Jurkat, Clone E6-1 (cell line): ENCODE measurements around the gene DCUN1D3. TPM values are rescaled to one million over a fixed set of nuclear protein-coding genes. Genes with fewer than 3 reads are reported as not detected.
A peak's percentile ranks its signal among the peaks of the same experiment; 100 is the strongest.
"Not testable (repeated sequence)": the region's sequence is repeated elsewhere in the genome, so short reads cannot be mapped to it uniquely, and the experiment has no call there.

Source experiments
- DNase-seq: peaks from one replicate; pipeline ENCODE4 v3.0.0-alpha.2; 2011; ENCODE audit warnings: low read depth, low spot score
- H3K4me3 ChIP-seq: 2 replicates; pipeline ENCODE4 v1.5.1; 2011; ENCODE audit warnings: mild to moderate bottlenecking, low read length, control low read depth, moderate library complexity
- polyA plus RNA-seq: library from polyadenylated mRNA; unstranded; fragments of >200 nt; gene quantifications from one replicate; pipeline ENCODE4 v1.2.1, GENCODE V29; 2012; ENCODE audit warnings: missing spikeins; ENCODE audit not compliant: insufficient read length, insufficient read depth

DCUN1D3 gene
- 2.1 TPM for polyA plus RNA-seq

DNA sequence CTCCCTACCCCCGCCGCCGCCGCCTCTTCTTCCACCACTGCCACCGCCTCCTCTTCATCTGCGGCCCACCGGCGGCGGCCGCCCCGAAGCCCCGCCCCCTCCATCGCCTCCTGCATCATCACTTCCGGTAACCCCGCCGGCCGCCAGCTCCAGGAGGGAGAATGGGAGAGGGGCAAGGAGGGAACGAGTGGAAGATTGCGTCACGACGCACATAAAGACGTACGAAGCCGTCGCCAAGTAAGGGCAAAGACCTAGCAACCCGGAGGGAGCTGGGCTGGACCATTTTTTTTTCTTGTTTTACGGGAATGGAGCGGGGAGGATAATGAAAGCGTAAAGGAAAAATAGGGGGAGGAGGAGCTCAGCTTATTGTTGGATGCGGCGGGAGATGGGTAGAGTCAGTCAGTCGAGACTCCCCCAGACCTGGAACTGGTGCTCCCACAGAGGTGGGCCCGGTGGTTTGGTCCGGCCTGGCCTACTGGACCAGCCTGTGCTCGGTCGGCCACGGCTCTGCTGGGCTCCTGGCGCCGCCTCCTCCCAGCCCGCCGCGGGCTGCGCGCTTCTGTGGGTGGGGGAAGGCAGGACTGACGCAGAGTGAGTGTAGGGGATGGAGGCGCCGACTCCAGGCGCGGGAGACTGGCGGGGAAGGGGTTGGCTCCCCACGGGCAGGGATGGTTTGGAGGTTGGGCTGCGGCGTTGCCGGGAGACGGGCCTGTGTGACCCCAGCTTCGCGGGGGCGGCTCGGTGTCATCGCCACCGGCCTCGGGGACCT, at the start of gene DCUN1D3, which contains the start of gene LYRM1:
Gene DCUN1D3, minus strand, starts transcription at position 60 of the 769 bp plus-strand sequence. CDS start 37,820 bp downstream, outside the sequence.
Gene LYRM1, plus strand, starts transcription at position 473 of the 769 bp plus-strand sequence. CDS start 14,785 bp downstream, outside the sequence.
- peak; percentile 95 for DNase-seq
- H3K4me3 ChIP-seq, result peak within 1 kb of the TSS; percentile 91

GRCh38 chr16:20949660-20950059, 49.5 kb upstream of the DCUN1D3 start:
- no peak for DNase-seq
- no peak overlapping the region for H3K4me3 ChIP-seq

DNA sequence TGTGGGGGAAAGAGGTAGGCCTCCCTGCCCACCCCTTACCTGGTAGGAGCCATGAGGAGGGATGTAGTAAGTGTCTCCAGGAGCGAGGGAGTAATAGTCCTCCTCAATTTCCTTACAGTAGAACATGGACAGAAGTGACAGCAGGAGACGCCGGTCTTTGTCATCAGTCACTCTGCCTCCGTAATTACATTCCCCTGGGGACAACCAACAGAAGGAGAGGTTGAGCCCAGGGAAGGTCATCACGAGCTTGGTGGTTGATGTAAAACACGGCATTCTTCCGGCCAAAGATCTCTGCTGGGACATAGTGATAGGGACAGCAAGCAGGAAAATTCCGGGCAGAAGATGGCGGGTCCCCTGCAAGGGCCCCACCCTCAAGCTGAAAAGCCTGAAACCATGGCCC, 48.3 kb upstream of the DCUN1D3 start:
- H3K4me3 ChIP-seq, result no peak overlapping the region
- no peak for DNase-seq

DNA sequence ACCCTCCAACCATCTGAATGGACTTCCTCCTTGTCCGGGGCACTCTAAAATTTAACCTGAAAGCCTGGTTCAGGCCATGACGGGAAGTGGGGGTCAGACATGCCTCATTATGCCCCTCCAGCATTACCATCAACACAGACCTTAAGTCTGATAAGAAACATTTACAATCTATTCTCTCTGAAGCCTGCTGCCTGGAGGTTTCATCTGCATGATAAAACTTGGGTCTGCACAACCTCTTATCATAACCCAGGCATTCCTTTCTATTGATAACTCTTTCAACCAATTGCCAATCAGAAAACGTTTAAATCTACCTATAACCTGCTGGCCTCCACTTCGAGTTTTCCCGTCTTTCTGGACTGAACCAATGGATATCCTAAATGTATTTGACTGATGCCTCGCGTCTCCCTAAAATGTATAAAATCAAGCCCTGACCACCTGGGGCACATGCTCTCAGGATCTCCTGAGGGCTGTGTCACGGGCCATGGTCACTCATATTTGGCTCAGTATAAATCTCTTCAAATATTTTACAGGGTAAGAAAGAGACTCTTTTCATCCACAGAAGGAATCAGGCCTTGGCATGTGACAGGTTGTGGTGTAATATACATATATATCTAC, 46.0 kb upstream of the DCUN1D3 start:
- DNase-seq, result no peak
- H3K4me3 ChIP-seq, result no peak overlapping the region

DNA sequence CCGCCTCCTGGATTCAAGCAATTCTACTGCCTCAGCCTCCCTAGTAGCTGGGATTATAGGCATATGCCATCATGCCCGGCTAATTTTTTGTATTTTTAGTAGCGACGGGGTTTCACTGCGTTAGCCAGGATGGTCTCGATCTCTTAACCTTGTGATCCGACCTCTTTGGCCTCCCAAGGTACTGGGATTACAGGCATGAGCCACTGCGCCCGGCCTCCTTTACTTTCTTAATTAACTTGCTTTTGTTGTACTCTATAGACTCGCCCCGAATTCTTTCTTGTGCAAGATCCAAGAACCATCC, 45.4 kb upstream of the DCUN1D3 start:
- not testable (repeated sequence) for H3K4me3 ChIP-seq, DNase-seq

- no peak overlapping the region for H3K4me3 ChIP-seq
- DNase-seq, result peak; percentile 12
Measured at GRCh38 chr16:20944861-20945574, 44.9 kb upstream of the DCUN1D3 start.

GRCh38 chr16:20942256-20942655, 42.1 kb upstream of the DCUN1D3 start:
- DNase-seq, result no peak
- no peak overlapping the region for H3K4me3 ChIP-seq

DNA sequence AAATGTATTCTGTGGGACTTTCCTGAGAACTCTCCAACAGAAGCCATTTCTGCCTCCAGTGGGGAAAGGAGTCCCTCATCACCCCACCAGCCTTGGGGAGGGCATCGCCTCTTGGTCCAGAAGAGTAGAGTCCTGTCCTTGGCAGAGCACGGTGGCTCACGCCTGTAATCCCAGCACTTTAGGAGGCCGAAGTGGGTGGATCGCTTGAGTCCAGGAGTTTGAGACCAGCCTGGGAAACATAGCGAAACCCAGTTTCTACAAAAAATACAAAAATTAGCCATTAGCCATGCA, 41.4 kb upstream of the DCUN1D3 start:
- no peak for DNase-seq
- no peak overlapping the region for H3K4me3 ChIP-seq

GRCh38 chr16:20940871-20941635, 40.9 kb upstream of the DCUN1D3 start:
- no peak for DNase-seq

GRCh38 chr16:20939611-20940010, 39.5 kb upstream of the DCUN1D3 start:
- no peak overlapping the region for H3K4me3 ChIP-seq

More at GRCh38 chr16:20940871-20941635, 40.9 kb upstream of the DCUN1D3 start:
- H3K4me3 ChIP-seq, result no peak overlapping the region

DNA sequence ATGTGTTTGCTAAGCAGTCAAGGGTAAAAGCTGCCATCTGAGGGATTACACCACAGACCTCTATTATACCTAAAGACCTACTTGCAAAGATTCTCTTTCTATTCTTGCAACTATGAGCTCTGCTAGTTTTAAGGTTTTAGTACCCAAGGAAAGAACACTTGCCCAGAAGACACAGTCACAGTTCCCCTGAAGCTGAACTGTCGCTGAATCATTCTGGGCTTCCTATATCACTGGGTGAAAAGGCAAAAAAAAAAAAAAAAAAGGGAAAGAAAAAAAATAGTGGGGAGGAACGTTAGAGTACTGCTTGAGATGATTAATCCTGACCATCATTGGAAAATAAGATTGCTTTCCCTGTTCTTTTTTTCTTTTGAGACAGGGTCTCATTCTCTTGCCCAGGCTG, 38.3 kb upstream of the DCUN1D3 start:
- no peak overlapping the region for H3K4me3 ChIP-seq
- no peak for DNase-seq

More at GRCh38 chr16:20939611-20940010, 39.5 kb upstream of the DCUN1D3 start:
- no peak for DNase-seq

DNA sequence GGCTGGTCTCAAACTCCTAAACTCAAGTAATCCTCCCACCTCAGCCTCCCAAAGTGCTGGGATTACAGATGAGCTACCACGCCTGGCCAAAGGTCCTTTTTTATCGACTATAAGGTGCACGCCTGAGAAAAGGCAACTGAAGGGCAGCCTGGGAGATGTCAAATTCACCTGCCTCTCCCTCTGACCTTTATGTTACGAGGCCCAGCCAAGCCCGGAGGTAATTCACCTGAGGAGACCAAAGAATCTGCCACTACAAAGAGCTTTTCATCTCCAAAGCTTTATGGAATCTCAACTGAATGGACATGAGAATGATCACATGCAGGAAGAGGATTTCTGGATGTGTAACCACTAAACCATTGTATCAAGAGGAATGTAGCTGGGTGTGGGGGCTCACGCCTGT, 37.6 kb upstream of the DCUN1D3 start:
- H3K4me3 ChIP-seq, result no peak overlapping the region
- no peak for DNase-seq

DNA sequence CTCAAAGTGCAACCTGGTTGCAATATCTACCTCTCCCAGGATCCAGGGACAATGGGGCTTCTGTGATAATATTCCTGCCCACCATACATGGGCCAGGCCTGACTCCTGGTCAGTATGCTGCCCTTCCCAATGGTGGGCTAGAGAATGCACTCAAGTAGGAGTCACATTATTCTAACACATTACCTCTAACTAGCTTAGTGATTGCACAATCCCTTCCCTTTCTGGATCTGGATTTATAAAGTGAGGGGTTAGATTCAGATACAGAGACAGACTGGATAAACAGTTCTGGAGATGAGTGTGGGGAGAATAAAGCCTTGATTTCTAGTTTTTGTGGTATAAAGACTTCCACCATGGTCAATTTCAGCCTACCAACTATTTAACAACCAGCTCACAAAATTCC, 33.4 kb upstream of the DCUN1D3 start:
- DNase-seq, result no peak
- H3K4me3 ChIP-seq, result no peak overlapping the region

DNA sequence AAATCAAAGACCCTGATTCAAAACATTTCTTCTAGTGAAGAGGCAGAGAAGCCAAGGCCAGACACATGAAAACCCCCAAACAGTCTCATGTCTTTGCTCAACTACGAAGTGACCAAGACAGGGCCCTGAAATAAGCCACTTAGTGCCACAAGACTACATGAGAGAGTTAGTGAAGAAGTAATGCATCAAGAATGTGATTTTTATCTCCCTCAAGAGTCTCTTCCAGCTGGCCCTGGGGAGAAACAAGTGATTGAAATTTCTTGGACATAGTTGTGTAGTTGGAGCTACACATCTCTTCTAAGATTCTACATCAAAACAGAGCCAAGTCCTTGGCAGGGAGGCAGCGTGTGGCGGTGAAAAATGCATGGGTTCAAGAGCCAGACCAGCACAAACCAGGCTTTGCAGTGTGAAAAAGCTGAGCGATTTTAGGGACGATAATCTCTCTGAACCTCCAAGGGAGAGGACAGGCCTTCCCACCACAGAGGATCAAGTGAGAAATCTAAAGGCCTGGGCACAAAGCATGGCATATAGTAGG, 31.0 kb upstream of the DCUN1D3 start:
- no peak overlapping the region for H3K4me3 ChIP-seq
- no peak for DNase-seq

GRCh38 chr16:20930365-20930690, 30.2 kb upstream of the DCUN1D3 start:
- no peak overlapping the region for H3K4me3 ChIP-seq
- DNase-seq, result no peak

- DNase-seq, H3K4me3 ChIP-seq: not testable (repeated sequence)
Measured at GRCh38 chr16:20929676-20930364, 29.7 kb upstream of the DCUN1D3 start.

DNA sequence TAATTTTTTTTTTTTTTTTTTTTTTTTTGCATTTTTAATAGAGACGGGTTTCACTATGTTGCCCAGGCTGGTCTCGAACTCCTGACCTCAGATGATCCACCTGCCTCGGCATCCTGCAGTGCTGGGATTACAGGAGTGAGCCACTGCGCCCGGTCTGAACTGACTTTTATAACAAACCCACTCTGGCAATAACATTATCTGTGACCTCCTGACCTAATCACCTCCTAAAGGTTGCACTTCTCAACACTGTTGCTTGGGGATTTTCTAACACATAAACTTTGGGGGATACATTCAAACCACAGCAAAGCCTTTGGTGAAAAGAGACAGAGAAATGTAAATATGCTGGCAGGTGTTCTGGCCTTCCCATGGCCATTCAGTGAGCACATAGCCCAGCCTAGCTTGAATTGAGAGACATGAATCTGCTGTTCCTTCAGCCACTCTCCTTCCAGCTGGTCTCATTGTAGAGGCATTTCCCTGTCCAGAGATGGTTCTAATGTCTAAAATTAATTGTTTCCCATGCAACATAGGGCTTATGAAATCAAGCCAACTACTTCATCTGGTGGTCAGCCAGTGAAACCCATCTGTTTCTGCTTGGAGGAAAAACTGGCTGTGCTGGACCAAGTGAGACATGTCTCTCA, 28.7 kb upstream of the DCUN1D3 start:
- no peak for DNase-seq

DNA sequence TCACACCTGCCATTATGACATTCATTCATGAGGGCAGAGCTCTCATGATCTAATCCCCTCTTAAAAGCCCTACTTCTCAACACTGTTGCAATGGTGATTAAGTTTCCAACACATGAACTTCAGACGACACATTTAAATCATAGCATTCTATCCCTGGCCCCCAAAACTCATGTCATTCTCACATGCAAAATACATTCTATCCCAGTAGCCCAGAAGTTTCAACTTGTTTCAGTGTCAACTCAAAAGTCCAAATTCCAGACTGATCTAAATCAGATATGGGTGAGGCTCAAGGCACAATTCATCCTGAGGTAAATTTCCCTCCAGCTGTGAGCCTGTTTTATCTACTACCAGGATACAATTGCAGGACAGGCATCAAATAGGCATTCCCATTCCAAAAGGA, 25.6 kb upstream of the DCUN1D3 start:
- no peak overlapping the region for H3K4me3 ChIP-seq
- DNase-seq, result no peak

More for the DNA sequence above, 28.7 kb upstream of the DCUN1D3 start:
- no peak overlapping the region for H3K4me3 ChIP-seq
